NCI-H2196 (cell line): ENCODE measurements around the gene RPS19BP1.

Experiments used
- DNase-seq: peaks from one replicate; lab custom pipeline; 2025; ENCODE audit not compliant: unreplicated experiment; lab: John Stamatoyannopoulos, UW

The RPS19BP1 gene

GRCh38 chr22:39490966-39491680 lies 41.4 kb downstream of the RPS19BP1 start:
- no peak for DNase-seq

- DNase-seq: peak; percentile 57
These were observed 42.3 kb downstream of the RPS19BP1 start for GRCh38 chr22:39490135-39490798.

GRCh38 chr22:39489094-39490068 lies 43.2 kb downstream of the RPS19BP1 start:
- DNase-seq: no peak

- DNase-seq: no peak
These were observed 43.9 kb downstream of the RPS19BP1 start for GRCh38 chr22:39488563-39489083.

GRCh38 chr22:39487826-39488520 lies 44.6 kb downstream of the RPS19BP1 start:
- DNase-seq: no peak

GRCh38 chr22:39486951-39487825 lies 45.4 kb downstream of the RPS19BP1 start:
- no peak for DNase-seq

GRCh38 chr22:39482768-39483167 lies 49.8 kb downstream of the RPS19BP1 start:
- DNase-seq: peak; percentile 8

GRCh38 chr22:39481595-39481994 lies 51.0 kb downstream of the RPS19BP1 start:
- no peak for DNase-seq

- no peak for DNase-seq
These were observed 51.5 kb downstream of the RPS19BP1 start for GRCh38 chr22:39481054-39481453.

GRCh38 chr22:39480557-39480956 lies 52.0 kb downstream of the RPS19BP1 start:
- DNase-seq: no peak

- DNase-seq: no peak
These were observed 53.3 kb downstream of the RPS19BP1 start for GRCh38 chr22:39479254-39479653.
